Retina (tissue), 1 donor: ENCODE data around the gene CDKN1C.

Source experiments
- DNase-seq: peaks from one replicate; pipeline ENCODE4 v3.0.0-alpha.2; 2016

The CDKN1C gene

DNA sequence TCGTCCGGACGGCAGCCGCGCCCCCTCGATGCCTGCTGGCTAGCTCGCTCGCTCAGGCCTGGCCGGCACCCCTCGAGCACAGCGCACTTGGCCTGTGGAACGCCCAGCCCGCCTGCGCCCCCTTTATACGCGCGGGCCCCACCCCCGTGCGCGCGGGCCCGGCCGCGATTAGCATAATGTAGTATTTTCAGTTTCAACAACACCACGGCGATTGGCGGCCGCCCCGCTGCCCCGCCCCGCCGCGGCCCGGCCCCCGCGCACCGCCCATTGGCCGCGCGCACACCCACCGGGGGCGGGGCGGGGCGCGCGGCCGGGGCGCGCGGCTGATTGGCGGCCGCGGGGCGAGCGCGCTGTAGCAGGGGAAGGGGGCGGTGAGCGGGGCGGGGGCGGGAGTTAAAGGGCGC, at the start of gene CDKN1C:
TSS of gene CDKN1C (minus strand) at position 98 of the 404 bp plus-strand sequence. CDS start 319 bp downstream, outside the sequence.
- no peak for DNase-seq

DNA sequence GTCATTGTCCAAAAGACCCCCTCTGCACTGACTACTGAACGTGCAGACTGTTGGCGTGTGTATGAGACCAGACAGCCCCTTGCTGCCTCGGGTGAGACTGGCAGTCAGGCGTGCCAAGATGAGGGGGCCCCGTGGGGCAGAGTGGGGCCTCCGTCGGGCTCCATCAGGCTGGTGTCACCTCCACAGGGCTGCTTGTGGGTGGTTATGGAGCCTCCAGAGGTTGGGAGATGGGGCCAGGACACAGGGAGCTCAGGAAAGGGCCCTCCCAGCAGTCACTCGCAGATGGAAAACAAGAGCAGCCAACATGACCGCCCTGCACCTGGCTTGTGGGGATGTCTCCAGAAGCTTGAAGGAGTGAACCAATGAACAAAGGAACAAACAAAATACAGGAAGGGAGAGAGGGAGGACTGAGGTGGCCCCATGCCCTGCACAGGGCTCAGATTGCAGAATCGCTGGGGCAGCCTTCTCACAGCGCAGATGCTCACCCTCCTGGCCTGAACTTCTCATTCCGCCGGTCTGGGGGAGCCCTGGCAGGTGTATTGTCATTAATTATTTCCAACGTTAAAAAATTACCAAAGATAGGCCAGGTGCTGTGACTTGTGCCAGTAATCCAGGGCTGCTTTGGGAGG, 49.1 kb upstream of the CDKN1C start:
- no peak for DNase-seq

DNA sequence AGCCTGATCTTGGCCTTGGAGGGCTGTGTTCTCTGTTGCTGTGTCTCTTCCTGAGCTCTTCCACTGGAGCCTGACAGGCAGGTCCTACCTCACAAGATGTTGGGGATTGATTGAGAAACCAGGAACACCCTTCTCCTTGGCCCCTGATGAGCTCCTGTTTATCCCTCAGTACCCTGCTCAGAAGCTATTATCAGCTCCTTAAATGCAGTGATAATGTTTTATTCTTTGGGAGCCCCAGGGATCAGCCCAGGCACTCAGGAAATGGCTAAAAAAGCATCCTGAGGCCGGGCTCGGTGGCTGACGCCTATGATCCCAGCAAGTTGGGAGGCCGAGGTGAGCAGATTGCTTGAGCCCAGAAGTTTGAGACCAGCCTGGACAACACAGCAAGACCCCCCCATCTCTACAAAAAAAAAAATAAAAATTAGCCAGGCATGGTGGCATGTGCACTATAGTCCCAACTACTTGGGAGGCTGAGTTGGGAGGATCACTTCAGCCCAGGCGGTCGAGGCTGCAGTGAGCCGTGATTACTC, 48.5 kb upstream of the CDKN1C start:
- DNase-seq = no peak

DNA sequence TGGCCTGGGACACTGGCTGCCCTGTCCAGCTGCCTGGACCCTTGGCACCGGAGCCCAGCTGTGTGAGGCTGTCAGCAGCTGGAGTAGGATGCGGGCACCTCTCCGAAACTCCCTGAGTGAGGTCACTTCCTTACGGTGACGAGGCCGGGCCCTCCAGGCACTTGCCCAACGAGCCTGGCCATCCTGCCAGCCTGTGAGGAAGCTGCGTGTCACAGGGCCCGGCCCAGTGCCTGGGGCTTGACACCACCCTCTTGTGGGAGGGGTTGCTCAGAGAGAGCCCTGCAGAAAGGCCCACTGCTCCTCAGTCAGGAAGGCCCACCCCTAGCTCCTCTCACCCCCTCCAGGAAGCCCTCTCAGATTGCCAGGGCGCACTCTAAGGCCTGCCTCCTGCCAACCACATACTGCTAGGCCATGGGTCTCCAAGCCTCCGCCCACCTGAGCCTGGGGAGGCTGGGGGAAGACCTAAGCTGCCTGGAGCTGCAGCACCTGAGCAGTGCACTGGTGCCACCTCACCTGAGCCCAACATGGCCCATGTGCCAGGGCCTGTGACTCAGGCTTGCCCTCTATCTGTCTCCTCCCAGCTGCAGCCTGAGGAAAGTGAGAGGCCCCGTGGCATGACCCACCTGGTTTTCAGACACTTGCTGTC, 47.9 kb upstream of the CDKN1C start:
- DNase-seq = no peak

DNA sequence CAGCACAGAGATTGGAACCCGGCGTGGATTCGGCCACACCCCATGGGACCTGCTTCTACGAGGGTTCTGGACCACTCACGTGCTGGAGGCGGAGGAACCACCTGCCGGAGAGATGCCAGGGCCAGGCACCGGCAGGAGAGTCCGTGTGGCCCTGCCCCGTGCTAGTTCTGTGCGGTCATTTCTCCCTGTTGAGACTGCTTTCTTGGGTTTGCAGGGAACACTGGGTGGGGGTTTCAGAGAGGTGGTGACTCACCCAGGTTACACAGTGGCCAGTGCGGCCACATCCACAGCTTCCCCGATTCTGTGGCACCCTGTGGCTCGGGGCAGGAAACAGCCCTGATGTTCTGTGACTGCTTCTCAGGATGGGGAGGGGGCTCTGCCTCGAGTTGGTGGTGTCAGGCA, 47.3 kb upstream of the CDKN1C start:
- DNase-seq = no peak

DNA sequence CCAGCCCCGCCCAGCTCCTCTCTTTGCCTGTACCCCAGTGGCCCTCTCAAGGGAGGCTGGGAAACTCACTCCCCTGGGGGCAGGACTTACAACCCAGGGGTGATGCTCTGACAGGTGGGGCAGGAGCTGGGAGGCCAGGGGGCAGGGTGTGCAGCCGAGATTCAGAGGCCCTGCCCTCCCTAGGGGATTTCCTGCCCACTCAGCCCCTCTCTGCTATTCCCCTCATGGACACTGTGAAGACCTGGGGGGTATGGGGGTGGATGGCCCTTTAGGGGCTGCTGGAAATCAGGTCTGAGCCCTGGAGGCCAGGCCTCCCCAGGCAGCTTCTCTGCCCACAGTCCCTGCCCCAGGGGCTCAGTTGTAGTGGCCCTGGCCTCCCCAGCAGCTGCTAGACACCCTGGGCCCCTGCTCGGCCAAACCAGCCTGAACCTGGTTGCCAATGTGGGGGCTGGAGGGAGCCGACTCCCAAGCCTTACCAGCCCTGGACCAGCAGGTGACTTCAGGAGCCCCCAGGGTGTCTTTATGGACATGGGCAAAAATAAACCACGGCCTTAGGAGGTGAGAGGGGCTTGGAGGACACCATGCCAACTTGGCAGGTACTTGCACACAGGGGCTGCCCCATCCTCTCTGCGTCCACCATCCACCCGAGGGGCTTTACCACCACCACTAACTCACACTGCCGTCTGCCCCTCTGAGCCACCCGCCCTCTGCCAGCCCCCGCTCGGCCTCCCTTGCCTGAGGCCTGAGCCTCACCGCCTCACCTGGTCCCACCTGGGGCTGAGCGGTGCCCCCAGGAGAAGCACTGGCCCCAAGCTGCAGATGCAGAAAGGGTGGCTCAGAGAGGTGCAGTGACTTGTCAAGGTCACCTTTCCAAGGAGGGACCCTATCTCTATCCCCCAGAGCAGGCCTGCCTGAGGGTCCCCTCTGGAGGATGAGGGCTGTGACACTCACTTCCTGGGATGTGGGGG, 46.5 kb upstream of the CDKN1C start:
- DNase-seq = no peak

DNA sequence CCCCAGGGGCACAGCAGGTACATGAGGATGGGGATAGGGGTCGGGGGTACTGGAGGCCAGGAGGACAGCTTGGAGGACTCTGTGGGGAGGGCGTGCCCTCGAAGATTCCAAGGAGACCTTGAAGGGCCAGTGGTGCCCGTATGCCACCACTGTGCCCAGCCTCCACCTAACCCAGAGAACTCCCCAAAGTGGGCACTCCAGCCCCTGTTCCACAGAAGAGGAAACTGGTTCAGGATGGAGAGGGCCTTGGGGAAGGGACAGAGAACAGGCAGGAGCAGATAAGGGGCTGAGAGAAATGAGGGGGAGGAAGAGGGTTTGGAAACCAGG, 45.8 kb upstream of the CDKN1C start:
- DNase-seq = no peak

DNA sequence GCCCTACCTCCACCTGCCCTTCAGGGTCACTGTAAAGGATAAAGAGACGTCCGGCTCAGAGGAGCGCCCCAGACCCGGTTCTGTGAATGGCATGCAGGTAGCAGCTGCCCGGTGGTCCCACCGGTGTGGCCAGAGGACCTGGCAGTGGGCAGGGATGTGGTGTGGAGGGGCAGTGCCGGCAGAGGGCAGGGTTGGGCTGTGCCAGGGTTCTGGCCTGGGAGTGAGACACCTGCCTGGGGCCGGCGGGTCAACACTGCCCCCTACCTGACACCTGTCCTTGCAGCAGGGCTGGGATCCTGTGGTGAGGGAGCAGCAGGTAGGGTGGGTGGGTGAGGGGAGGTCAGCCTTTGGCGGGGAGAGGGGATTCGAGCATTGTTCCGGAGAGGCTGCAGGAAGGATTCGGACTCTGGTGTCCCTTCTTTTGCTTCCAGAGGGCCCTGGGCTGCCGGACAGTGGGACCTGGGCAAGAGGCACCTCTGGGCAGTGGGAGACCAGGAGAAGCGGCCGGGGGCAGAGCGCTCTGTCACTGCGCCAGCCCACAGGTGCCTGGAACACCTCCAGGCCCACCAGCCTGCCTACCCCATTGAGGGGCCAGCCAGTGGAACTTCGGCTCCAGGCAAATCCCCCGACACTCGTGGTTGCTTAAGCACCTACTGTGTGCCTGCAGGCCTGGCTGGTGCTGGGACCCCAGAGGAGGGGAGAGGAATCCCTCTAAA, 45.3 kb upstream of the CDKN1C start:
- no peak for DNase-seq

DNA sequence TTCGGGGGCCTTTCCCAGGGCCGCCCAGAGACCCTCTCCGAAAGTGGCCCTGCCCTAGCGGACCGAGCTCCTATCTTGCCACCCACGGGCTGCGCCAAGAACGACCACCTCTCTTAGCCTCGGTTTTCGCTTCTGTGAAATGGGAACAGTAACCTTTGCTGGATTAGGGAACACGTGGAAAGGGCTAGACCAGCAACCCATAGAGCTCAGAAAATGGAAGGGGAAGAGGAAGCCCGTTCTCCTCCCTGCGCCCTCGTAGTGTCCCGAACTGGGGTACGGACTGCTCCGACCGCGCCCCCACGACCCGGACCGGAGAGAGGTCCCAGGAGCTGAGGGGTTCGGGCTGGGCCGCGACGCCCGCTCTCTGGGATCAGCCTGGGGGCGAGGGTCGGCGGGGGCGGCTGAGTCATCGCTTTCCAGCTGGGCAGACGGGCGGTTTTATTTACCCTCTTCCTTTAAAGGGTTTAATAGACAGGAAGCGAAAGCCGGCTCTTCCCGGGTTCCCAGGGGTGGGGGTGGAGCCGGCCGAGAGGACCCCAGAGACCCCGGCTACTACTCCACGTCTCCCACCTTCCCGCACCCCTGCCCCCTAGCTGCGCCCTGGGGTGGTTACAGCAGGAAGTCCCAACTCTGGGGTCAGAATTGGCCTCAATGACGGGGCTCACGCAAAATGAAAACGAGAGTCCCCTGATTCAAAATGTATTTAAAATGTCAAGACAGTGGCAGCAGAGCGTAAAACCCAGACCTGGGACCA, 44.6 kb upstream of the CDKN1C start:
- no peak for DNase-seq

DNA sequence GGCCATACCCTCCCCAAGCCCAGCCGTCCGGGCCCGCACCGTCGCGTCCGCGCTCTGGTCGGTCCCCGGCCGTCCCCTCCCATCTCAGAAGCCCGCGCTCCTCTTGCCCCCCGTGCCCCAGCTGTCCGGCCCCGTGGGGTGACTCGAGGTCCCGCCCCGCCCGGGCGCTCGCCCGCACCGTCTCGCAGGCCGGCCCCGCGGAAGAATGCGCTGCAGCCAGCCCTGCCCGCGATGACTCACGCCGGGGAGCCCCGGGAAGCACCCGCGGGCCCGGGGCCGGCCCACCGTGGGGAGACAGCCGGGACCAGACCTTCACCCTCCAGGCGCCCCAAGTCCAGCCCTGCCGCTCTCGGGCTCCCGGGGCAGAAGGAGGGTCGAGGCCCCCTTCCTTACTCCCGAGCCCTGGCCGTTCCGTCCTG, 44.0 kb upstream of the CDKN1C start:
- DNase-seq = no peak

DNA sequence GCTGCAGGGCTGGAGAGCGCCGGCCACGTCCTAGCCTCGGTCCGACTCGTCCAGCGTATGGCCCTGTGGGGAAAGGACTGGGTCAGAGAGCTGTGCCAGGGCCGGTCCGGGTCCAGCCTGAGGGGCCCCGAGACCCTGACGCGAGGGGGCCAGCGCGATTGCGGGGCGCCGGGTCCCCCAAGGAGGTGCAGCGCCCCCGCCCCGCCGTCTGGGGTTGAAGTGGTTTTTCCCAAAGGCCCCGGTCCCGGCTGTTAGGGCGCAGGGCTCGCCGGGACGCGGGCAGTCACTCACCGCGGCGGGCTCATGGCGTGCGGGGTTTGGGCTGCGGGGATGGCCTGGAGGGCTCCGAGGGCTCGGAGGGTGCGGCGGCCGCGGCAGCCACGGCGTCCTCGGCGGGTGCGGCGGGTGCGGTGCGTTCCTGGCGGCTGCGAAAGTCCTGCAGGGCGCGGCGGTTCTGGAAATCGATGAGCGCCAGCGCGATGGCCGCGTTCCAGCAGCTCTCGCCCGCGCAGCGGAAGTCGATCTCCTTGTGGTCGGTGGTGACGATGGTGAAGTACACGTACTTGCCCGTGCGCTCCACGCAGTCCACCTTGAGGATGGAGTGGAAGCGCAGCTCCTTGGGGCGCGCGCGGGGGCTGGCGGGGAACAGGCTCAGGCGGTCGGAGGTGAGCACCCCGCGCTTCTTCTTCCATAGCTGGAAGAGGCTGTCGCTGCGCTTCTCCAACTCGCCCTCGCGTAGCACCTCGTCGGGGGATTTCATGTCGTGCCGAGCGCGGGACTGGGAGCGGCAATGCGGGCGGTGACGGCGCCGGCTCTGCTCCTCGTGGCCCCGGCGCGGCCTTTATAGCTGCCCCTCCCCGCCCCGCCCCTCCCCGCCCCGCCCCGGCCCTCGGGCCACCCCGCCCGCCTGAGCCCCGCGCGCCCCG, 43.3 kb upstream of the CDKN1C start, which contains the start of gene PHLDA2:
TSS of gene PHLDA2 (minus strand) at position 816 of the 926 bp plus-strand sequence. CDS start at position 760, 56 bp downstream.
- DNase-seq = peak; percentile 78

DNA sequence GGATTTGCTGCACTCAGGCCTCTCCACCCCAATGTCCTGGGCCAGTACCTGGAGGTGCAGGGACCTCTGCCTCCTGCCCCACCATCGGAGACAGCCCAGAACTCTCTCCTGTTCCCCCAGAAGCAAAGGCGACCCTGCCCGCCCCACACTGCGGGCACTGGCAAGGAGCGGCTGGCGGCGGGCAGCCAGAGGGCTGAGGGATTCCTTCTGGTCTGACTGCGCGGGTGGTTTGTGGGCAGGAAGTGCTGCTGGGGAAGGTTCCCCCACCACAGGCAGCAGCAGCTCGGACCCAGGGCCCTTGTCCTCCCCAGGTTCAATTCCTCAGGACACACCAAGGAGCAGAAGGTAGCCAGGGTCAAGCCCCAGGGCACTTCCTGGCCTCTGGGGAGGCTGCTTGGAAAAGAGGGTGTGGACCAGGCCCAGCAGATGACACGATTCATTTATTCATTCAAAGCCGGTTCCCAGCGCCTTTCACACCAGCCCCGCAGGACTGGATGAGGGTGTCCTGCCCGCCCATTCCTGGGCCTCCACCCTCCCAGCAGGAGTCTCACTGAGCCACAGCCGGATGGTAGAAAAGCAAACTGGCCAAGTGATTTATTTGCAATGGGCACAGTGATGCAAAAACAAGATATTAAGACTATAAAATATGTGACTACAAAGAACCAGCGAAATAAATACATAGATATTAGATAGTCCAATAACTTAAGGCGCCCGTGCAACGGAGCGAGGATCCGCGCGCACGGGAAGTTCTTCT, 42.5 kb upstream of the CDKN1C start:
- DNase-seq = no peak

DNA sequence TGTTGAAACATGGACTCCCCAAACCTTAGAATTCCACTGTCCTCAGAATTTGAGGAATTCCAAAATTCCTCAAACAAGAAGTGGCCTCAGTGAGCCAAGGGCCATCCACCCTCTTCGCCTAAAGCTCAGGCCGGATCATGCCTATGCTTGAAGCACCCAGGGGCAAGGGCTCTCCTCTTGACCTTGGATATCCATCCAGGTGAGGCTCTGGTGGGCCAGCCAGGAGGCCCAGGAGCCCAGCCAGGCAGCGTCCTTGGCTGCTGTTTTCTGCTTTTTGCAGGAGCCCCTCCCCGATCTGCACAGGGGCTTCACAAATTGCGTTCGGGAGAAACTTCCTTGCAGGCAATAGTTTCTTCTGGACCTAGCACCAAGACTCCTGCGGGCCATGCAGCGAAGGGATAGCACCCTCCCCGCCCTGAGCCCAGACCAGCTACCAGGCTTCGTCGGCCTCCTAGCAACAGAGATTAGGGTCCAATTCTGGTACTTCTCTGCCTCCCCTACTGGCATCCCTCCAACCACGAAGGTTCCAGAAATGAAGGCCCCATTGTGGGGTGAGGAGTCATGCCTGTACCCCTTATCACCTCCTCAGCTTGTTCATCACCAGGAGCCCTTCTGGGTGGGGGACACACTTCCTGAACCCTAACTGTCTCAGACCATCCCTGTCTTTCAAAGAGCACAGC, 41.7 kb upstream of the CDKN1C start:
- no peak for DNase-seq

DNA sequence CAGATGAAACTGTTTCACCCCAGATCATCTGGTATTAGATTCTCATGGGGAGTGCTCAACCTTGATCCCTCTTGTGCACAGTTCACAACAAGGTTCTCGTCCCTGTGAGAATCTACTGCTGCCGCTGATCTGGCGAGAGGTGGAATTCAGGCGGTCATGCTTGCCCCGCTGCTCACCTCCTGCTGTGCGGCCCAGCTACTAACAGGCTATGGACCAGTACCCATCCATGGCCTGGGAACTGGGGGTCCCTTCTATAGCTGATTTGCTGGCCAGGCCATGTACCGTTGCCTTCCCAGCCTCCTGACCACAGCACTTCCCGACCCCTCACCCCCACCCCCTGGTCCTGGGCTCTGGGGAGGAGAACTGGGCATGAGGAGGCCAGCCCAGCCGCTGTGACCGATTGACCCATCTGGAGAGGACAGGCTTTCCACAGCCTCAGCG, 41.1 kb upstream of the CDKN1C start:
- DNase-seq = no peak

DNA sequence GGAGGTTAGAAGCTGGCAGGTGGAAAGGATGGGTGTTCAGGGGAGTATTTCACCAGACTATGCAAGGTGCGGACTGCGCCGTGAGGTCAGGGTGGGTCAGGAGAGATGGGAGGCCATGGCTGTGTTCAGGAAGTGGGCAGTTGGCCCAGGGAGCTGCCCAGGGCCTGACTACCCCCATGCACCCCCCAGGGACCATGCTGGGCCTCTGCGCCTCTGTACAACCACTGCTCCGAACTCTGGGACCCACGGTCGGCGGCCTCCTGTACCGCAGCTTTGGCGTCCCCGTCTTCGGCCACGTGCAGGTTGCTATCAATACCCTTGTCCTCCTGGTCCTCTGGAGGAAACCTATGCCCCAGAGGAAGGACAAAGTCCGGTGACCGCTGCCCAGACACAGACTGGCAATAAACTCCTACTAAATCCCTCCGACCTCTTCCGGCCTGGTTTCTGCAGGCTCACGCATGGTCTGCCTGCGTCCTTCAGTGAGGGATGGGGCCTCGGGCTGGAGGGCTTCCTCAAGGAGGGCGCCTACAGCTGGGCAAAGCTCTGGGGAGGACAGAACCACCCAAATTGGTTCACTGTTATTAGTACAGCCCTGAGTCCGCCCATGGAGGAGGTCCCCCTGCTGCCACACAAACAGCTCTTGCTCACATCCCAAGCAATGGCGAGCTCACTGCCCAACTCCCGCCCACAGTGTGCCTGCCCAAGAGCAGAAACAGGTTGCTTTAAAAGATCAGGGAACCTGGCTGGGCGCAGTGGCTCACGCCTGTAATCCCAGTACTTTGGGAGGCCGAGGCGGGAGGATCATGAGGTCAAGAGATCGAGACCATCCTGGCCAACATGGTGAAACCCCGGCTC, 39.5 kb upstream of the CDKN1C start:
- DNase-seq = no peak

DNA sequence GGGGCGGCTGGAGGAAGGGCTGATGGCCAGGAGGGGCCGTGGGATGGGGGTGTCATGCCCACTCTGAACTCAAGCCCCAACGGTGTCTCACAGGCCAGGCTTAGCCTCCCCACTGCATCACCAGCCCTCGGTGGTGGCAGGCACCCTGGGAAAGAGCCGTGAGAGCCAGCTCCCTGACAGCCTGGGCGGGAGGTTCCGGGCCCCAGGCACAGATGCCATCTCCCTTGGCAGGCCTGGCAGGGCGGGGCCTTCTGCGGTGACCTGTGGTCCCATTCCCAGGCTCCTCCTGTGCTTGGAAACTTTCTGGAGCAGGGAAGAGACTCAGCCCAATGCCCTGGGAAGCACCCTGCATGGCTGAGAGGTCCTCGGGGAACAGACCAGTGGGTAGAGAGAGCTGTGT, 38.8 kb upstream of the CDKN1C start:
- no peak for DNase-seq

DNA sequence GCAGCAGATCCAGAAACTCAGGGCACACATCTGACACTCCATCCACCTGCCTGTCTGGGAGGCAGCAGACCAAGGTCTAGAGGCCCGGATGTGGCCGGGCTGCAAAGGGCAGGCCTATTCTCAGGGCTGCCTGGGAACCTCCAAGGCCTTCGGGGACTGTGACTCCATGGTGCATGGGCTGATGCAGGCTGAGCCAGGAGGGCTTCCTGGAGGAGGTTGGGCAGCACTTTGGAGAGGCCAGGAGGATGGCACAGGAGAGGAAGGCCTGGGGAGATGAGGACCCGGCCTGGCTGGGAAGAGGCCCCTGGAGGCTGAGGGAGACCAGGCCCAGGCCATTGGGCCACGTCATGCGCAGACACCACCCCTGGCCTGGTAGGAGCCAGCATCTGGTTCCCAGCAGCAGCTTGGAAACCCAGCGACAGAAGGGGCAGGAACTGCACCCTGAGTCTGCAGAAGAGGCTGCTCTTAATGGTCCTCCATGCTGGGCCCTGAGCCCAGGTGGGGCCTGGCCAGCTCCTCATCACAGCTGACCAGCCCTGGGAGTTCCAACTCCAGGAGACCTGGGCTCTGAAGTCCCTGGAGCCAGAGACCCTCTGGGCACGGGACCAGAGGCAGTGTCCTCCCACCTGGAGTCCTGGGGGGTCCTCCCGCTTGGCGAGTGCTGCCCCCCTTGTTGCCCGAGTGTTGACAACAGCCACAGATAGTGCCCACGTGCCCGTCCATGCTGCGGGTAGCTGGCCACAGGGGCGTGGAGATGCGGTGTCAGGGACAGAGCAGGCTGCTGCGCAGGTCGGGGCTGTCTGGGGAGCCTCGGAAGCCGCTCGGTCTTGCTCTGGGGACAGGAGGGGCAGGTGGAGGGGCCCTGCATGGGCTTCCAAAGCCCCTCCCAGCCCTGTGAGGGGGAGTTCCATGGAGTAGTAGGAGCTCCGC, 38.1 kb upstream of the CDKN1C start:
- DNase-seq = no peak
